ENCODE measurements around the gene LMAN1L. TPM values are rescaled to one million over a fixed set of nuclear protein-coding genes. Genes with fewer than 3 reads are reported as not detected.

The LMAN1L gene
- total RNA-seq, 1 donor from 2014 or later = not detected

GRCh38 chr15:74836846-74837245 lies 24.2 kb downstream of the LMAN1L start:
- Mint-ChIP-seq H3K36me3 (ENCODE audit: low read depth, unreplicated experiment) (peaks cover 14% of the 10 kb centered on the region), H3K27ac (ENCODE audit: unreplicated experiment) (no peak overlapping the region), H3K27me3 (ENCODE audit: unreplicated experiment) (no peaks in the 10 kb centered on the region), H3K9me3 (ENCODE audit: unreplicated experiment) (no peaks in the 10 kb centered on the region), H3K4me1 (ENCODE audit: unreplicated experiment) (peaks cover 7% of the 10 kb centered on the region), H3K4me3 (ENCODE audit: unreplicated experiment) (no peak overlapping the region)
- no peak for TF ChIP-seq CTCF (IDR thresholded peaks at IDR 0.05; ENCODE audit: unreplicated experiment)
- DNase-seq (ENCODE audit: low spot score) = no peak

GRCh38 chr15:74837482-74838136 lies 25.0 kb downstream of the LMAN1L start:
- no peak for DNase-seq (ENCODE audit: low spot score)
- Mint-ChIP-seq H3K4me3 (ENCODE audit: unreplicated experiment) (no peak overlapping the region), H3K27me3 (ENCODE audit: unreplicated experiment) (no peaks in the 10 kb centered on the region), H3K27ac (ENCODE audit: unreplicated experiment) (no peak overlapping the region), H3K4me1 (ENCODE audit: unreplicated experiment) (peaks cover 7% of the 10 kb centered on the region), H3K9me3 (ENCODE audit: unreplicated experiment) (no peaks in the 10 kb centered on the region), H3K36me3 (ENCODE audit: low read depth, unreplicated experiment) (peaks cover 14% of the 10 kb centered on the region)
- TF ChIP-seq CTCF (IDR thresholded peaks at IDR 0.05; ENCODE audit: unreplicated experiment) = no peak

- peaks cover 1% of the 10 kb centered on the region for H3K4me1 Mint-ChIP-seq (ENCODE audit: unreplicated experiment)
- no peak for DNase-seq (ENCODE audit: low spot score)
Measured at GRCh38 chr15:74838137-74838516, 25.5 kb downstream of the LMAN1L start.

GRCh38 chr15:74838746-74839525 lies 26.3 kb downstream of the LMAN1L start:
- DNase-seq (ENCODE audit: low spot score) = no peak
- no peaks in the 10 kb centered on the region for H3K9me3 Mint-ChIP-seq (ENCODE audit: unreplicated experiment)
- peaks cover 2% of the 10 kb centered on the region for H3K27me3 Mint-ChIP-seq (ENCODE audit: unreplicated experiment)
- peak overlapping the region; percentile 56 for H3K4me3 Mint-ChIP-seq (ENCODE audit: unreplicated experiment)
- peaks cover 2% of the 10 kb centered on the region for H3K4me1 Mint-ChIP-seq (ENCODE audit: unreplicated experiment)
- peaks cover 17% of the 10 kb centered on the region for H3K36me3 Mint-ChIP-seq (ENCODE audit: low read depth, unreplicated experiment)
- no peak overlapping the region for H3K27ac Mint-ChIP-seq (ENCODE audit: unreplicated experiment)
- no peak for TF ChIP-seq CTCF (IDR thresholded peaks at IDR 0.05; ENCODE audit: unreplicated experiment)

More at GRCh38 chr15:74838137-74838516, 25.5 kb downstream of the LMAN1L start:
- H3K4me3 Mint-ChIP-seq (ENCODE audit: unreplicated experiment) = no peak overlapping the region
- H3K27me3 Mint-ChIP-seq (ENCODE audit: unreplicated experiment) = no peaks in the 10 kb centered on the region
- H3K27ac Mint-ChIP-seq (ENCODE audit: unreplicated experiment) = no peak overlapping the region
- no peak for TF ChIP-seq CTCF (IDR thresholded peaks at IDR 0.05; ENCODE audit: unreplicated experiment)
- H3K9me3 Mint-ChIP-seq (ENCODE audit: unreplicated experiment) = no peaks in the 10 kb centered on the region
- H3K36me3 Mint-ChIP-seq (ENCODE audit: low read depth, unreplicated experiment) = peaks cover 14% of the 10 kb centered on the region

All from endothelial cell (in vitro differentiated cells).